Tongue (tissue), 2 donors: ENCODE data around the gene GAS5. TPM values are rescaled to one million over a fixed set of nuclear protein-coding genes. Genes with fewer than 3 reads are reported as not detected.
A peak's percentile ranks its signal among the peaks of the same experiment; 100 is the strongest.

Experiments used
- DNase-seq: peaks from one replicate; pipeline ENCODE4 v3.0.0-alpha.2; 2015
- total RNA-seq: library from RNA; depleted of rRNA; stranded (reverse); fragments of >200 nt; gene quantifications from one replicate; pipeline ENCODE4 v1.2.3, GENCODE V29; 2014

GAS5 gene
- total RNA-seq, 1 donor from 2014 or later, result 295 TPM

- peak; percentile 99 for DNase-seq
Observed at GRCh38 chr1:173824315-173825081, 43.3 kb downstream of the GAS5 start, which contains the start of the genes CENPL and DARS2. Gene CENPL, minus strand, starts transcription at chr1:173824883. Its CDS starts 13,584 bp downstream, at chr1:173811299. Gene DARS2, plus strand, starts transcription at chr1:173824673. Its CDS starts 557 bp downstream, at chr1:173825230.

- no peak for DNase-seq
Observed at GRCh38 chr1:173823781-173824314, 43.9 kb downstream of the GAS5 start.

DNA sequence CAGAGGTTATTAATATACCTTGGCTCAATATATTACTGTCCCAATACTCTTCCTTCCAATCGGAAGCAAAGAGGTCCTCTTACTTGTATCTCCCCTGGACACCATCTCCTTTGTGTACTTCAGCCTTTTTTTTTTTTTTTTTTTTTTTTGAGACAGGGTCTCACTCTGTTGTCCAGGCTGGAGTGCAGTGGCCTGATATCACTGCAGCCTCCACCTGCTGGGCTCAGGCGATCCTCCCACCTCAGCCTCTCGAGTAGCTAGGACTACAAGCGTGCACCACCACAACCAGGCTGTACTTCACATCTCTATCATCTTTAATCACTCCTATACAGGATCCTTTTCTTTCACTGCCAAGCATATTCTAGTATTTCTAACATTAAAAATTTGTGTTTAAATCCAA, 46.1 kb downstream of the GAS5 start:
- no peak for DNase-seq

DNA sequence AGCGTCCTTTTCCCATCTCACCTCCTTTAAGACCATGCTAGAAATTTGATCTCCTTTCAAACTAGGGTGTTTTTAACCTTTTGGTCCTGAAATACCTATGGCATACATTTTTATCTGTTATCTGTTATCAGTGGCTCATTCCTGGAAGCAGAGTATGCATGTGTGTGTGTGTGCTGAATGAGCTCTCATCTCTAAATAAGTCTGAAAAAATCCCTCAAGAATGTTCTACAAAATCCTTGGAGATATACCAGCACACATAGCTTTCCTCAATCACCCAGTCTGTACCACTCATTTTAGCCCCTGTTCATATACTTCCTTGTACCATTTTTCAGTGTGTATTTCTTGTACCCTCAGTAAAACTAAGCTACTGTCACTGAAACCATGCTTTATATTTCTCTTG, 49.3 kb downstream of the GAS5 start:
- DNase-seq, result no peak

Other genes with a start within 250 kb of the GAS5 start
- not detected for gene TEX50, start 232.7 kb downstream of the GAS5 start, total RNA-seq
- 0.72 TPM for gene ANKRD45, start 198.1 kb downstream of the GAS5 start, total RNA-seq
- 45.5 TPM for gene KLHL20, start 153.0 kb downstream of the GAS5 start, total RNA-seq
- 17.6 TPM for gene DARS2, start 43.3 kb downstream of the GAS5 start, total RNA-seq
- gene CENPL, start 43.1 kb downstream of the GAS5 start, total RNA-seq, result 12.6 TPM
- gene ZBTB37, start 391 bp upstream of the GAS5 start, total RNA-seq, result 16.7 TPM
- not detected for gene SERPINC1, start 49.3 kb upstream of the GAS5 start, total RNA-seq
- 31.4 TPM for gene RC3H1, start 154.4 kb upstream of the GAS5 start, total RNA-seq